Neuronal stem cell (in vitro differentiated cells): ENCODE measurements around the gene P3H3. TPM values are rescaled to one million over a fixed set of nuclear protein-coding genes. Genes with fewer than 3 reads are reported as not detected.
A peak's percentile ranks its signal among the peaks of the same experiment; 100 is the strongest.

Experiments
- DNase-seq: peaks from one replicate; pipeline ENCODE4 v3.0.0-alpha.2; 2013; ENCODE audit warnings: low spot score
- H2AFZ ChIP-seq: one replicate; pipeline ENCODE4 v1.6.1; 2013; ENCODE audit warnings: mild to moderate bottlenecking, low read length, inconsistent platforms
- H2AK5ac ChIP-seq: 2 replicates; pipeline ENCODE4 v1.6.1; 2013; ENCODE audit warnings: low read depth, mild to moderate bottlenecking, inconsistent platforms, low read length, moderate library complexity, mixed read lengths
- H2BK120ac ChIP-seq: 2 replicates; pipeline ENCODE4 v1.6.1; 2013; ENCODE audit warnings: low read depth, mild to moderate bottlenecking, inconsistent platforms, low read length, moderate library complexity, mixed read lengths
- H2BK12ac ChIP-seq: one replicate; pipeline ENCODE4 v1.6.1; 2013; ENCODE audit warnings: low read length, inconsistent platforms
- H2BK15ac ChIP-seq: 2 replicates; pipeline ENCODE4 v1.6.1; 2013; ENCODE audit warnings: mild to moderate bottlenecking, low read length, inconsistent platforms, mixed read lengths
- H2BK5ac ChIP-seq: one replicate; pipeline ENCODE4 v1.6.1; 2013; ENCODE audit warnings: inconsistent platforms, mild to moderate bottlenecking, low read length, moderate library complexity
- H3K14ac ChIP-seq: one replicate; pipeline ENCODE4 v1.6.1; 2013; ENCODE audit warnings: low read length, inconsistent platforms
- H3K18ac ChIP-seq: 2 replicates; pipeline ENCODE4 v1.6.1; 2013; ENCODE audit warnings: low read length, inconsistent platforms
- H3K23ac ChIP-seq: 2 replicates; pipeline ENCODE4 v1.6.1; 2013; ENCODE audit warnings: low read depth, mild to moderate bottlenecking, mixed read lengths, low read length, inconsistent platforms; ENCODE audit not compliant: poor library complexity
- H3K27ac ChIP-seq: replicated peaks from 3 replicates; pipeline ENCODE4 v1.5.1; 2013; ENCODE audit warnings: low read length, inconsistent platforms
- H3K27me3 ChIP-seq, 3 experiments: 2 replicates each; pipeline ENCODE4 v1.6.1; 2013; ENCODE audit warnings: low read length in 3 of 3, mild to moderate bottlenecking in 2 of 3, inconsistent platforms in 1 of 3, low read depth in 1 of 3, mixed read lengths in 1 of 3, moderate library complexity in 1 of 3; ENCODE audit not compliant: control insufficient read depth in 3 of 3, insufficient read depth in 3 of 3
- H3K36me3 ChIP-seq, 2 donors: replicated peaks in 1 of 2; 2 replicates each; pipeline ENCODE4 v1.6.1; 2013; ENCODE audit warnings: low read length in 2 of 2; ENCODE audit not compliant: control insufficient read depth in 2 of 2, insufficient read depth in 2 of 2
- H3K4ac ChIP-seq: 2 replicates; pipeline ENCODE4 v1.6.1; 2013; ENCODE audit warnings: inconsistent platforms, mild to moderate bottlenecking, low read length, moderate library complexity
- H3K4me1 ChIP-seq, 2 donors: 1 replicate in 1 of 2; 2 replicates in 1 of 2; pipeline ENCODE4 v1.6.1; 2013; ENCODE audit warnings: low read length in 2 of 2, low read depth in 1 of 2; ENCODE audit not compliant: control insufficient read depth in 2 of 2, insufficient read depth in 1 of 2
- H3K4me2 ChIP-seq: one replicate; pipeline ENCODE4 v1.6.1; 2013; ENCODE audit warnings: mild to moderate bottlenecking, low read length, inconsistent platforms; ENCODE audit not compliant: insufficient read depth, poor library complexity, severe bottlenecking
- H3K4me3 ChIP-seq, 2 donors: 2 replicates each; pipeline ENCODE4 v1.5.1; 2013; ENCODE audit warnings: low read length in 2 of 2, mild to moderate bottlenecking in 2 of 2, inconsistent platforms in 1 of 2, moderate library complexity in 1 of 2
- H3K79me1 ChIP-seq: one replicate; pipeline ENCODE4 v1.6.1; 2013; ENCODE audit warnings: low read depth, mild to moderate bottlenecking, inconsistent platforms, low read length, moderate library complexity
- H3K9ac ChIP-seq: one replicate; pipeline ENCODE4 v1.6.1; 2013; ENCODE audit warnings: mild to moderate bottlenecking, low read depth, low read length, inconsistent platforms; ENCODE audit not compliant: poor library complexity
- H3K9me3 ChIP-seq, 2 donors: replicated peaks in 1 of 2; 2 replicates each; pipeline versions ENCODE3 to v1.6.1; 2013; ENCODE audit warnings: low read length in 2 of 2, mild to moderate bottlenecking in 2 of 2, inconsistent platforms in 1 of 2, low read depth in 1 of 2, mixed read lengths in 1 of 2, moderate library complexity in 1 of 2; ENCODE audit not compliant: control insufficient read depth in 2 of 2, insufficient read depth in 1 of 2
- H4K8ac ChIP-seq: one replicate; pipeline ENCODE4 v1.6.1; 2013; ENCODE audit warnings: low read depth, mild to moderate bottlenecking, inconsistent platforms, low read length, moderate library complexity
- H4K91ac ChIP-seq: one replicate; pipeline ENCODE4 v1.6.1; 2013; ENCODE audit warnings: low read length, low read depth, mild to moderate bottlenecking, inconsistent platforms; ENCODE audit not compliant: poor library complexity
- WGBS, 2 donors: extraction: QIAGEN DNeasy Blood & Tissue Kit; methylation state at CpG; one replicate each; pipeline ENCODE4 v1.1.7; 2013; ENCODE audit warnings: missing lambda C conversion rate in 2 of 2, mixed read lengths in 1 of 2; ENCODE audit not compliant: insufficient read length in 2 of 2, insufficient replicate concordance in 1 of 2; ENCODE audit errors: extremely low coverage in 2 of 2; 5-methylcytosine and 5-hydroxymethylcytosine counted together
- polyA plus RNA-seq, 2 experiments: library from polyadenylated mRNA; stranded (reverse); fragments of 200-250 nt; gene quantifications; one replicate each; pipeline ENCODE4 v1.2.3, GENCODE V29; 2013

Gene P3H3
- 22.0 TPM for polyA plus RNA-seq (2013, experiment 1 of 2)
- polyA plus RNA-seq (2013, experiment 2 of 2) = 21.2 TPM

DNA sequence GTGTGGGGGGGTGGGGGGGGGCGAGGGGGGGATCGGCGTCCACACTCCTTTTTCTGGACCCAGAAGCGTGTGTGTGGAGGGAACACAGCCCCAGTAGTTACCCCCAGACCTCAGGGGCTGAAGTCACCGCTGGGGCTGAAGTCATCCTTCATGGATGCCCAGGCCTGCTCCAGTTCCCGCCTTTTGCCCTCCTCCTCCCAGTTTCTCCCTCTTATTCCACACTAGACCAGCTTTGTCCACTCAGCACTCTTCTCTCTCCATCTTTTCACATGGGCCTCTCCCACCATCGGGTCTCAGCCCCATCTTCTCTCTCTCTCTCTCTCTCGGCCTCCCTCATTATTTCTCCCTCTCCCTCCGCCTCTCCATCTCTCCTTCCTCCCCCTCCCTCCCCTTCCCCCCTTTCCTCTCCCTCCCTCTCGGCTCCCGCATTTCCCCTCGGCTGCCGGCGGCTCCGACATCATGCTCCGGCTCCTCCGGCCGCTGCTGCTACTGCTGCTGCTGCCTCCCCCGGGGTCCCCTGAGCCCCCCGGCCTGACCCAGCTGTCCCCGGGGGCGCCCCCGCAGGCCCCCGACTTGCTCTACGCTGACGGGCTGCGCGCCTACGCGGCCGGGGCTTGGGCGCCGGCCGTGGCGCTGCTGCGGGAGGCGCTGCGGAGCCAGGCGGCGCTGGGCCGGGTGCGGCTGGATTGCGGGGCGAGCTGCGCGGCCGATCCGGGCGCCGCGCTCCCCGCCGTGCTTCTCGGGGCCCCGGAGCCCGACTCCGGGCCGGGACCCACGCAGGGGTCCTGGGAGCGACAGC lies at the start of gene P3H3:
Gene P3H3, plus strand, starts transcription at position 426 of the 799 bp plus-strand sequence. Its CDS starts 34 bp downstream, at position 460.
- Histone ChIP-seq H3K27me3 (no peaks in the 10 kb centered on the region), H3K18ac (peak within 1 kb of the TSS; percentile 95), H2BK12ac (peak within 1 kb of the TSS; percentile 82), H2BK120ac (peak within 1 kb of the TSS; percentile 89), H3K9me3 (peaks cover 0 to 3% of the 10 kb centered on the region in 2 donors), H3K4me1 (peaks cover 16 to 22% of the 10 kb centered on the region in 2 donors), H2AFZ (peak within 1 kb of the TSS; percentile 61), H3K4me2 (peak within 1 kb of the TSS; percentile 77), H2BK5ac (peak within 1 kb of the TSS; percentile 83), H3K27ac (peak within 1 kb of the TSS; percentile 91), H4K8ac (peak within 1 kb of the TSS; percentile 48), H3K9ac (peak within 1 kb of the TSS; percentile 98), H3K4ac (peak within 1 kb of the TSS; percentile 94), H2BK15ac (peak within 1 kb of the TSS; percentile 82), H2AK5ac (peak within 1 kb of the TSS; percentile 99), H3K79me1 (peaks cover 36% of the 10 kb centered on the region), H3K23ac (peak within 1 kb of the TSS; percentile 98), H4K91ac (peak within 1 kb of the TSS; percentile 89), H3K4me3 (peak within 1 kb of the TSS; percentile 87 to 99), H3K36me3 (peaks cover 29 to 31% of the 10 kb centered on the region in 2 donors), H3K14ac (peak within 1 kb of the TSS; percentile 99)
- no peak for DNase-seq
- WGBS, 2 donors = no CpG with 5 or more reads among the region's 60 CpGs

GRCh38 chr12:6778574-6779550 lies 49.3 kb upstream of the P3H3 start:
- H2BK120ac ChIP-seq = peak overlapping the region; percentile 72
- peaks cover 14 to 36% of the 10 kb centered on the region in 2 donors for H3K36me3 ChIP-seq
- peak overlapping the region; percentile 39 for H3K4me2 ChIP-seq
- H2BK15ac ChIP-seq = peak overlapping the region; percentile 34
- peak overlapping the region; percentile 79 for H3K4ac ChIP-seq
- peak overlapping the region; percentile 34 for H4K91ac ChIP-seq
- no peaks in the 10 kb centered on the region for H3K79me1 ChIP-seq
- DNase-seq = peak; percentile 97
- H2BK12ac ChIP-seq = peak overlapping the region; percentile 95
- peak overlapping the region; percentile 70 for H3K23ac ChIP-seq
- no CpG with 5 or more reads among the region's 35 CpGs for WGBS, 2 donors
- H2AK5ac ChIP-seq = no peak overlapping the region
- H3K14ac ChIP-seq = peak overlapping the region; percentile 15
- H3K4me3 ChIP-seq = peak overlapping the region; percentile 25 to 68
- peak overlapping the region; percentile 69 for H3K27ac ChIP-seq
- no peaks in the 10 kb centered on the region for H3K9me3 ChIP-seq
- peak overlapping the region; percentile 81 for H2AFZ ChIP-seq
- peaks cover 17 to 27% of the 10 kb centered on the region in 2 donors for H3K4me1 ChIP-seq
- H3K27me3 ChIP-seq = no peaks in the 10 kb centered on the region
- peak overlapping the region; percentile 2 for H2BK5ac ChIP-seq
- H4K8ac ChIP-seq = no peak overlapping the region
- H3K18ac ChIP-seq = peak overlapping the region; percentile 95
- peak overlapping the region; percentile 98 for H3K9ac ChIP-seq

DNA sequence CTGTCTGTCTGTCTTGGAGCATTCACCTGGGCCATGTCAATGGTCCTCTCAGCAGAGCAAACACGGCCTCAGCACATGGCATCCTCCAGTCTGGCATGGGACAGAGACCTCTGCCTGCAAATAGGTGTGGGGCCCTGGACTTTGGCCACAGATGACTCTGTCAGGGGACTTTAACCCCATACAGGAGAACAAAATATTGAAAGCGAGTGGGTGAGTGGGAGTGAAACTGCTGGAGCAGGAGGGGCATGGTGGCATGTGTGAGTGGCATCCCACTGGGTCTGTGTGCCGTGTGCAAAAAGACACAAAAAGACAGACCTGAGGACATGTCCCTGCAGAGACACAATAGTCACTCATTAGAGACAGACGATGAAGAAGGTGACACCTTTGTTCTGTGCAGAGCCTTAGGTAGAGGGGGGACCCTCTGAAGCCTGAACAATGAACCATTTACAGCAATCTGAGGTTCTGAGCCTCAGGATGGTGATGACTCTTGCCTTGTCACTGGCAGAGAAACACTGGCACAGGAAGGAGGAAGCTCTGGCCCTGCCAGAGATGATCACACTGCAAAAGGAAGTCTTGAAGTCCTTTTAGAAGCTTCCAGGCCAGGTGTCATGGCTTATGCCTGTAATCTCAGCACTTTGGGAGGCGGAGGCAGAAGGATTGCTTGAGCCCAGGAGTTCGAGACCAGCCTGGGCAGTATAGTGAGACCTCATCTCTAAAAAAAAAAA lies 48.3 kb upstream of the P3H3 start:
- H3K4me3 ChIP-seq = no peak overlapping the region
- H2AK5ac ChIP-seq = no peak overlapping the region
- H3K27ac ChIP-seq = peak overlapping the region; percentile 69
- no peak overlapping the region for H3K4ac ChIP-seq
- peaks cover 10 to 29% of the 10 kb centered on the region in 2 donors for H3K36me3 ChIP-seq
- H2BK120ac ChIP-seq = no peak overlapping the region
- no peak overlapping the region for H3K4me2 ChIP-seq
- no CpG with 5 or more reads among the region's 6 CpGs for WGBS, 2 donors
- H3K9me3 ChIP-seq = no peaks in the 10 kb centered on the region
- no peak for DNase-seq
- no peak overlapping the region for H3K14ac ChIP-seq
- H3K23ac ChIP-seq = no peak overlapping the region
- H3K27me3 ChIP-seq = no peaks in the 10 kb centered on the region
- H2BK5ac ChIP-seq = no peak overlapping the region
- H3K4me1 ChIP-seq = peaks cover 16 to 27% of the 10 kb centered on the region in 2 donors
- peak overlapping the region; percentile 3 for H2BK15ac ChIP-seq
- no peak overlapping the region for H3K9ac ChIP-seq
- H2BK12ac ChIP-seq = peak overlapping the region; percentile 14
- no peaks in the 10 kb centered on the region for H3K79me1 ChIP-seq
- H4K91ac ChIP-seq = no peak overlapping the region
- H4K8ac ChIP-seq = no peak overlapping the region
- peak overlapping the region; percentile 81 for H2AFZ ChIP-seq
- peak overlapping the region; percentile 22 for H3K18ac ChIP-seq
